A549 (cell line): ENCODE data around the gene ASXL2. TPM values are rescaled to one million over a fixed set of nuclear protein-coding genes. Genes with fewer than 3 reads are reported as not detected.

Experiments used
- ATAC-seq, 2 experiments: fragments of 200-7000 bp in 1 of 2; fragments of >200 bp in 1 of 2; cut with Nextera tagmentation in 1 of 2; cut with Tn5 transposase in 1 of 2; 3 replicates each; pipeline versions ENCODE4 v1.8.0 to v1.9.1; 2018 to 2020; ENCODE audit warnings: mild to moderate bottlenecking in 1 of 2, moderate library complexity in 1 of 2
- CTCF ChIA-PET: fragments of 300-600 bp; sonication (Branson Sonifier 250); formaldehyde crosslinking; extraction: SDS; loops from one replicate; lab custom pipeline; 2021; ENCODE audit warnings: antibody characterized with exemption, inconsistent platforms; lab: Yijun Ruan, JAX
- POLR2A ChIA-PET: fragments of 350-600 bp; formaldehyde crosslinking; extraction: SDS; loops from one replicate; lab custom pipeline; 2021; ENCODE audit warnings: antibody characterized with exemption, inconsistent platforms; lab: Yijun Ruan, JAX
- DNase-seq, 2 experiments: peaks; one replicate each; pipeline versions ENCODE4 v3.0.0 to v3.0.0-alpha.2; 2011 to 2016; ENCODE audit warnings: low read depth in 1 of 2, low spot score in 1 of 2
- FAIRE-seq: peaks from 2 replicates; lab custom pipeline; 2011; peaks lifted over from hg19 to GRCh38; lab: Jason Lieb, UNC
- H3K27ac ChIP-seq, 2 experiments: fragments of >200 bp; sonication (Bioruptor Twin); formaldehyde crosslinking; 3 replicates each; pipeline ENCODE4 v1.5.1; 2016 to 2017
- H3K4me1 ChIP-seq: fragments of >200 bp; sonication (Bioruptor Twin); formaldehyde crosslinking; 3 replicates; pipeline ENCODE4 v1.6.1; 2016
- H3K4me2 ChIP-seq: fragments of >200 bp; sonication (Bioruptor Twin); formaldehyde crosslinking; 3 replicates; pipeline ENCODE4 v1.6.1; 2016
- H3K4me3 ChIP-seq: fragments of >200 bp; sonication (Bioruptor Twin); formaldehyde crosslinking; 3 replicates; pipeline ENCODE4 v1.5.1; 2016
- H3K9me3 ChIP-seq: fragments of >200 bp; sonication (Bioruptor Twin); formaldehyde crosslinking; 3 replicates; pipeline ENCODE4 v1.6.1; 2016
- CBX8 ChIP-seq: fragments of 200-600 bp; sonication (generic); IDR thresholded peaks from 2 replicates; pipeline ENCODE4 v1.6.1; 2016
- CEBPB ChIP-seq, 2 experiments: fragments of >200 bp in 1 of 2; sonication (Bioruptor Twin) in 1 of 2; formaldehyde crosslinking in 1 of 2; IDR thresholded peaks; 2 replicates each; pipeline ENCODE4 v1.6.1; 2012 to 2016
- CHD2 ChIP-seq: fragments of 150-350 bp; IDR thresholded peaks from 2 replicates; pipeline ENCODE4 v1.6.1; 2014; ENCODE audit warnings: low read length; ENCODE audit not compliant: partially characterized antibody
- GATA3 ChIP-seq: IDR thresholded peaks from 2 replicates; pipeline ENCODE4 v1.6.1; 2012; ENCODE audit warnings: borderline replicate concordance
- HDAC2 ChIP-seq: fragments of 200-600 bp; sonication (generic); IDR thresholded peaks from 2 replicates; pipeline ENCODE4 v1.6.1; 2016
- HEYL ChIP-seq: fragments of 250-450 bp; sonication (Bioruptor Pico); IDR thresholded peaks from 2 replicates; pipeline ENCODE4 v1.8.0; 2021; ENCODE audit warnings: mild to moderate bottlenecking, moderate library complexity
- HOXA7 ChIP-seq: fragments of 250-450 bp; sonication (Bioruptor Pico); IDR thresholded peaks from 2 replicates; pipeline ENCODE4 v1.5.0; 2020; ENCODE audit warnings: mild to moderate bottlenecking, moderate library complexity
- HOXB13 ChIP-seq: fragments of 250-450 bp; sonication (Bioruptor Pico); IDR thresholded peaks from 2 replicates; pipeline ENCODE4 v1.5.0; 2020; ENCODE audit warnings: low read depth, mild to moderate bottlenecking, moderate library complexity
- MAFK ChIP-seq: fragments of 450-650 bp; IDR thresholded peaks from 2 replicates; pipeline ENCODE4 v1.6.1; 2014; ENCODE audit not compliant: partially characterized antibody
- MAZ ChIP-seq: fragments of 150-350 bp; IDR thresholded peaks from 2 replicates; pipeline ENCODE4 v1.6.1; 2014; ENCODE audit warnings: antibody characterized with exemption, low read depth, low read length, borderline replicate concordance
- NR3C1 ChIP-seq: fragments of >200 bp; sonication (Bioruptor Twin); formaldehyde crosslinking; IDR thresholded peaks from 3 replicates; pipeline ENCODE4 v1.6.1; 2017
- RCOR1 ChIP-seq: fragments of 150-350 bp; IDR thresholded peaks from 2 replicates; pipeline ENCODE4 v1.6.1; 2014; ENCODE audit warnings: antibody characterized with exemption, low read length, low read depth
- SMC3 ChIP-seq: fragments of >200 bp; sonication (Bioruptor Twin); formaldehyde crosslinking; IDR thresholded peaks from 3 replicates; pipeline ENCODE4 v1.6.1; 2018; ENCODE audit warnings: inconsistent platforms
- ZFP36 ChIP-seq: fragments of 450-650 bp; IDR thresholded peaks from 2 replicates; pipeline ENCODE4 v1.6.1; 2014; ENCODE audit warnings: borderline replicate concordance; ENCODE audit not compliant: partially characterized antibody
- WGBS: methylation state at CpG from one replicate; pipeline ENCODE4 v1.1.6; 2017; ENCODE audit errors: missing lambda C conversion rate; 5-methylcytosine and 5-hydroxymethylcytosine counted together
- polyA plus RNA-seq, 4 experiments: library from polyadenylated mRNA; depleted of rRNA in 3 of 4; stranded (reverse); fragments of >200 nt; fragmentation: RNase III in 1 of 4; extraction: RNeasy Plus Mini Kit Qiagen cat#74134 plus additional on column Dnase treatment in 1 of 4; gene quantifications; 2 replicates in 3 of 4; 3 replicates in 1 of 4; pipeline ENCODE4 v1.2.3, GENCODE V29; 2011 to 2017
- TF ChIP-seq, protein P1 (sequence below): fragments of 250-450 bp; sonication (Bioruptor Pico); IDR thresholded peaks from 2 replicates; pipeline ENCODE4 v1.5.0; 2021; ENCODE audit warnings: mild to moderate bottlenecking, moderate library complexity, borderline replicate concordance
- TF ChIP-seq, protein P2 (sequence below): fragments of 250-450 bp; sonication (Bioruptor Pico); IDR thresholded peaks from 2 replicates; pipeline ENCODE4 v1.5.0; 2020; ENCODE audit warnings: low read depth, mild to moderate bottlenecking, moderate library complexity
- TF ChIP-seq, protein P3 (sequence below): IDR thresholded peaks from 2 replicates; pipeline ENCODE4 v1.6.1; 2012
- TF ChIP-seq, protein P4 (sequence below): IDR thresholded peaks from 2 replicates; pipeline ENCODE4 v1.6.1; 2012; ENCODE audit warnings: low read depth, borderline replicate concordance

ASXL2 gene
- polyA plus RNA-seq, 2 of the 4 experiments (the other 2 are of a cell fraction): 10.3 to 26.4 TPM

DNA sequence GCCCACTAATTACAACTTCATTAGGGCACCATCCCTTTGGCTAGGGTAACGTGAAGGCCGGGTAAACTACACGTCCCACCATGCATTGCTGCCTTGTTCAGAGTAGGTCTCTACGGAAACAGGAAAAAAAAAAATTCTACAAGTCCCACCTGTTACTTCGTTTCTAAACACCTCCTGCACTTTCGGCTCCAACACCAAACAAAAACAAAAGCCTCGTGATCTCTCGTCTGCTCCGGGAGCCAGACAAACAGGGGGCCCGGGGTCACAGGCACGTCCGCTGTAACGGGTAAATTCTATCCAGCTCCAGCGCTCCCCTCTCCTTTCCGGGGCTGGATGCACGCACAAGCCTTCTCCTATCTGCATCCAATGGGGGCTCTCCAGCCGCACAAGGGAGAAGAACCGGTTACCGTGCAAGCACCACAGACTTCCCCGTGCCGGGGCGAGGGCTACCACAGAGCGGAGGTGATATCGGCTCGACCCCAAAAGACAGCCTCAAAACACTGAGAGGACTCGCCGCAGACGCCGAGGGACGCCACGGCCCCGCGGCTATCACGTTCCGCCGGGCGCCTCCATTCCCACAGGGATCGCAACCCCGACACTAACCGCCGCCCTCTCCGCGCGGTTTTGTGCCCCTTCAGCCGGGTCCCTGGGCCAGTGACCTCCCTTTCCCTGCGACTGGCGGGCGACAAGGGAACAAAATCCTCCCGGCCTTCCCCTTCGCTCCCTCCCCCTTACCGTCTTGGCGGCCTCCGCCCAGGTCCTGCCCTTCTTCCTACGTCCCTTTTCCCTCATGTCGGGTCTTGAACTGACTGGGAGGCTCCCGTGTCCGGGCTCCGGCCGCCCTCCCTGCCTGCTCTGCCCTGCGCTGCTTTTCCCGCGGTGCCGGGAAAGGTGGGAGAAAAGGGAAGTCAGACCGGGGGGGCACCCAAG lies 591 bp downstream of the ASXL2 start (continued):
- TF ChIP-seq, protein P1, sequence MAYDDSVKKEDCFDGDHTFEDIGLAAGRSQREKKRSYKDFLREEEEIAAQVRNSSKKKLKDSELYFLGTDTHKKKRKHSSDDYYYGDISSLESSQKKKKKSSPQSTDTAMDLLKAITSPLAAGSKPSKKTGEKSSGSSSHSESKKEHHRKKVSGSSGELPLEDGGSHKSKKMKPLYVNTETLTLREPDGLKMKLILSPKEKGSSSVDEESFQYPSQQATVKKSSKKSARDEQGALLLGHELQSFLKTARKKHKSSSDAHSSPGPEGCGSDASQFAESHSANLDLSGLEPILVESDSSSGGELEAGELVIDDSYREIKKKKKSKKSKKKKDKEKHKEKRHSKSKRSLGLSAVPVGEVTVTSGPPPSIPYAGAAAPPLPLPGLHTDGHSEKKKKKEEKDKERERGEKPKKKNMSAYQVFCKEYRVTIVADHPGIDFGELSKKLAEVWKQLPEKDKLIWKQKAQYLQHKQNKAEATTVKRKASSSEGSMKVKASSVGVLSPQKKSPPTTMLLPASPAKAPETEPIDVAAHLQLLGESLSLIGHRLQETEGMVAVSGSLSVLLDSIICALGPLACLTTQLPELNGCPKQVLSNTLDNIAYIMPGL (CRISPR knock-in tag): no peak
- no peak for TF ChIP-seq ZFP36
- TF ChIP-seq CBX8: no peak
- no peak for TF ChIP-seq GATA3
- TF ChIP-seq, all 56 proteins: peak for 8

DNA sequence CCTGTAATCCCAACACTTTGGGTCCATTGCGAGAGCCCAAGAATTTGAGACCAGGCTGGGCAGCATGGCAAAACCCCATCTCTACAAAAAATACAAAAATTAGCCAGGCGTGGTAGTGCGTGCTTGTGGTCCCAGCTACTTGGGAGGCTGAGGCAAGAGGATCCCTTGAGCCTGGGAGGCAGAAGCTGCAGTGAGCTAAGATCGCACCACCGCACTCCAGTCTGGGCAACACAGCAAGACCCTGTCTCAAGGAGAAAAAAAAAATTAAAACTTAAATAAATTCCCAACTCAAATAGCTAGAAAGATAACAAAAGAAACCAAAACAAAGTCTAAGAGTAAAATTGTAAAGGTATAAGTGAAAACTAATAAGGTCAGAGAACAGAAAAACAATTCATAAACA lies 6.2 kb downstream of the ASXL2 start:
- no peak overlapping the region for H3K4me2 ChIP-seq
- FAIRE-seq (no peak), DNase-seq (no peak), ATAC-seq (no peak)
- 95% methylated on average over 5 of the region's 5 CpGs for WGBS
- CTCF ChIA-PET: interaction anchor here (13.6 kb wide), 1 partner anchor 18 kb away, joined by 130 read pairs; no protein-coding TSS in a partner anchor
- TF ChIP-seq HEYL (no peak), RCOR1 (no peak), HDAC2 (no peak), CEBPB (IDR thresholded peaks at IDR 0.05) (no peak), HOXA7 (no peak), MAFK (no peak), CHD2 (no peak), SMC3 (no peak), MAZ (no peak), NR3C1 (no peak), HOXB13 (CRISPR knock-in tag) (no peak)
- TF ChIP-seq, protein P1 (CRISPR knock-in tag): no peak
- TF ChIP-seq, protein P2, sequence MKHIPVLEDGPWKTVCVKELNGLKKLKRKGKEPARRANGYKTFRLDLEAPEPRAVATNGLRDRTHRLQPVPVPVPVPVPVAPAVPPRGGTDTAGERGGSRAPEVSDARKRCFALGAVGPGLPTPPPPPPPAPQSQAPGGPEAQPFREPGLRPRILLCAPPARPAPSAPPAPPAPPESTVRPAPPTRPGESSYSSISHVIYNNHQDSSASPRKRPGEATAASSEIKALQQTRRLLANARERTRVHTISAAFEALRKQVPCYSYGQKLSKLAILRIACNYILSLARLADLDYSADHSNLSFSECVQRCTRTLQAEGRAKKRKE (CRISPR knock-in tag): no peak
- TF ChIP-seq, protein P3, sequence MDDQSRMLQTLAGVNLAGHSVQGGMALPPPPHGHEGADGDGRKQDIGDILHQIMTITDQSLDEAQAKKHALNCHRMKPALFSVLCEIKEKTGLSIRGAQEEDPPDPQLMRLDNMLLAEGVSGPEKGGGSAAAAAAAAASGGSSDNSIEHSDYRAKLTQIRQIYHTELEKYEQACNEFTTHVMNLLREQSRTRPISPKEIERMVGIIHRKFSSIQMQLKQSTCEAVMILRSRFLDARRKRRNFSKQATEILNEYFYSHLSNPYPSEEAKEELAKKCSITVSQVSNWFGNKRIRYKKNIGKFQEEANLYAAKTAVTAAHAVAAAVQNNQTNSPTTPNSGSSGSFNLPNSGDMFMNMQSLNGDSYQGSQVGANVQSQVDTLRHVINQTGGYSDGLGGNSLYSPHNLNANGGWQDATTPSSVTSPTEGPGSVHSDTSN: no peak
- TF ChIP-seq, protein P4, sequence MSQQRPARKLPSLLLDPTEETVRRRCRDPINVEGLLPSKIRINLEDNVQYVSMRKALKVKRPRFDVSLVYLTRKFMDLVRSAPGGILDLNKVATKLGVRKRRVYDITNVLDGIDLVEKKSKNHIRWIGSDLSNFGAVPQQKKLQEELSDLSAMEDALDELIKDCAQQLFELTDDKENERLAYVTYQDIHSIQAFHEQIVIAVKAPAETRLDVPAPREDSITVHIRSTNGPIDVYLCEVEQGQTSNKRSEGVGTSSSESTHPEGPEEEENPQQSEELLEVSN: no peak
- no peak overlapping the region for H3K27ac ChIP-seq
- POLR2A ChIA-PET: no interaction called here
- no peaks in the 10 kb centered on the region for H3K9me3 ChIP-seq
- H3K4me1 ChIP-seq: peaks cover 13% of the 10 kb centered on the region
- no peak overlapping the region for H3K4me3 ChIP-seq
